ENCODE measurements around the gene FLT3.
"Not testable (repeated sequence)": the region's sequence is repeated elsewhere in the genome, so short reads cannot be mapped to it uniquely, and the experiment has no call there.

FLT3 gene

GRCh38 chr13:28099396-28100149 lies 803 bp downstream of the FLT3 start:
- DNase-seq (ENCODE audit: low read depth), result no peak

GRCh38 chr13:28097503-28097902 lies 2.9 kb downstream of the FLT3 start:
- no peak for DNase-seq (ENCODE audit: low read depth)

DNA sequence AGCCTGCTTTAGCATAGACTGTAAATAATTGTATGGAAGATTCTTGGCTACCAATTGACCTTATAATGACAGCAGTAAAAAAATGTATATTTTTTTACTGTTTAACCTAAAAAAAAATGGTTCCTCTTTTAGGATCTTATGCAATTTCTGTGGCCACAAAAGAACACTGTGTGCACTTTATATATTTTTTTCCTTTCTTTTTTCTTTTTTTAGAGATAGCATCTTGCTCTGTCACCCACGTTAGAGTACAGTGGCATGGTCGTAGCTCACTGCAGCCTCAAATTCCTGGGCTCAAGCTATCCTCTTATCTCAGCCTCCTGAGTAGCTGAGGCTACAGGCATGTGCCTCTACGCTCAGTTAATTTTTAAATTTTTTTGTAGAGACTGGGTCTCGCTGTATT lies 6.1 kb downstream of the FLT3 start:
- no peak for DNase-seq (ENCODE audit: low read depth)

- DNase-seq (ENCODE audit: low read depth), result no peak
Observed at GRCh38 chr13:28093881-28094280, 6.5 kb downstream of the FLT3 start.

- DNase-seq (ENCODE audit: low read depth), result no peak
Observed at GRCh38 chr13:28092431-28092830, 7.9 kb downstream of the FLT3 start.

GRCh38 chr13:28089065-28089464 lies 11.3 kb downstream of the FLT3 start:
- DNase-seq (ENCODE audit: low read depth), result no peak

GRCh38 chr13:28077820-28078219 lies 22.6 kb downstream of the FLT3 start:
- DNase-seq (ENCODE audit: low read depth), result not testable (repeated sequence)

- DNase-seq (ENCODE audit: low read depth), result no peak
Observed at GRCh38 chr13:28077231-28077630, 23.1 kb downstream of the FLT3 start.

DNA sequence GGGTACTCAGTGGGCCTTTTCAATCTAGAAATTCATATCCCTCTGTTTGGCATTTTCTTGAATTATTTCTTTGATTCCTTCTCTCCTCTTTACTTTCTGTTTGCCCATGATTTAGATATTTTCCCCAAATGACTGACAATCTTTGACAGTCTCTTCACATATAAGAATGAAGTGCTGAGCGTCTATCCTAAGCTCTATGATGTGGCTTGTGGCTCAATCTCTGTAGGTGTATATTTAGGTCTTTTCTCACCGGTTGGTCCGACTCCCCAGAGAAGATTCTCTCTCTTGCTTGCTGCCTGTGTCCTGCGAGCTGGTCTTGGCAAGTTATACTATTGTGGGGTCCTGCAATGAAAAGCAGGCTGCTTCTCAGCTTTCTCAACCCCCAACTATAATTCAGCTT lies 29.0 kb downstream of the FLT3 start:
- no peak for DNase-seq (ENCODE audit: low read depth)

- no peak for DNase-seq (ENCODE audit: low read depth)
Observed at GRCh38 chr13:28067491-28067890, 32.9 kb downstream of the FLT3 start.

DNA sequence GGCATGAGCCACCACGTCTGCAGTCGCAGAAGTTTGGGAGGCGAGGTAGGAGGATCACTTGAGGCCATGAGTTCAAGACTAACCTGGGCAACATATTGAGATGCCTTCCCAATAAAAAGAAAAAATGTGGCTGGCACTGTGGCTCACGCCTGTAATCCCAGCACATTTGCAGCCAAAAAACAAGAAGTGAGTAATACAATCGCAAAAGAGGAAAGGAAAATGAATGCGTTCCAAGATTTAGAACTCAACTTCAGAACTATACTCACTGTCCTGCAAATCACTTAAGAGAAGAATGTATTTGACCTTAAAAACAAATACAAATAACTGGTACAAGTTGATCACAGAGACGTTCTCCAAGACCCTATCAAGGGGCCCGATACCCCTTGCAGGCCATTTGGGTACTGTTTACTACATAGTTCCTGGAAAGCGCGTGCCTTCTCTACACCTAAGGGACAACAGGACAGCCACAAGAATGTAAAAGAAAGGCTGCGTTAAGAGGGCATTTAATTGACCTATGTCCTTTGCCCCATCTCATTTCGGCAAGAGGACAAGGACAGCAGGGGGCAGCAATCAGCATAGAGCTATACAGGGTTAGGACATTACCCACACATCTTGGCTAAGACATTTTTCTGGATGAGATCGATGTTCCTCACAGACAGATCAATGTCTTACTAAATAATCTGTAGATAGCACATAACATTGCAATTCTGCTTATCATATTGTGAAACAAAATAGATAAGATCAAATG lies 41.3 kb downstream of the FLT3 start:
- no peak for DNase-seq (ENCODE audit: low read depth)

DNA sequence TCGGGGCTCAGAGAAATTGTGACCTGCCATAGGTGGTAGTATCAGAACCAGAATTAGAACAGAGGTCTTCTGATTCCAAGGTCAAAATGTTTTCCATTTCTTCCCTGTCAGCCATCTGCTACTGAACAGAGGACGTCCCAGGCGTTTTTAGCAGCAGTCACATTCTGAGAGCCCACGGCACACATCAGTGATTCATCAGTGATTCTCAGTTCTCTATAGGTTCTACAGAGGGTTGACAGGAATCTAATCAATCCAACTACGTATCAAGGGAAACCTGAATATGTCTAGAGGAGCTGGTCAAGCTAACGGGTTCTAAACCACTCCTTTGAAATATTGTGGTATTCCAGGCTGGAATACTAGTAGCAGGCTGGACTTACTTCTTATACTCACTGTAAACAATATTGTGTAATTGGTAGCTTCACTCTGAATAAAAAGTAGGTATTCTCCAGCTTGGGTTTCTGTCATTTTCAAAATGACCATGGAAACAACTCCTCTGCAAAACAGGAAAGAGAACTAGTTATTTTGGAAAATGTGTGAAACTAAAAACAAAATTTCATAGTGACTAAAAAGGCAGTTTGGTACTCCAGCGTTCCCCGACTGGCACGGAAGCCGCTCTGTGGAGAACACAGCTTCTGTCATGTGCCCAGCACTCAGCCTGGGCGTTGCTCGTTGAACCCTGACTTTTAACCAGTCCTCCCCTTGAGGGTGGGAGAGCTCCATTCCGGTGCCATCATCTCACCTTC lies 43.2 kb downstream of the FLT3 start:
- no peak for DNase-seq (ENCODE audit: low read depth)

GRCh38 chr13:28056426-28056825 lies 44.0 kb downstream of the FLT3 start:
- DNase-seq (ENCODE audit: low read depth), result no peak

DNA sequence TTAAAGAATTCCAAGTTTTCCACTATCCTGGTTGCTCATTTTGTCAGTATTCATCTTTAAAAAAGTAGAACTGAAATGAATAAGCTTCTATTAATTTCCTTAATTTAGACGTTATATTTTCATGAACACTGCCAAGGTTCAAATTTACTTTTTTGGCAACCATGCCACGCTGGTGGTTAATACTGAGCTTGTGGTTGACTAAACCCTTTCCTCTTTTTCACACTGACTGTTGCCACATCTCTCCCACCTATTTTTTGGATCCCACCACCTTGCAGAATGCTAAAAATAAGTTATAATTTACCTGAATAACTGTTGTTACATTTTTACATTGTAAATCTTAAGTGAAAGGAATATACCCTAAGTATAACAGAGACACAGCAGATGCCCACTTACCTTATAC lies 45.0 kb downstream of the FLT3 start:
- no peak for DNase-seq (ENCODE audit: low read depth)

GRCh38 chr13:28052945-28053344 lies 47.4 kb downstream of the FLT3 start:
- no peak for DNase-seq (ENCODE audit: low read depth)

DNA sequence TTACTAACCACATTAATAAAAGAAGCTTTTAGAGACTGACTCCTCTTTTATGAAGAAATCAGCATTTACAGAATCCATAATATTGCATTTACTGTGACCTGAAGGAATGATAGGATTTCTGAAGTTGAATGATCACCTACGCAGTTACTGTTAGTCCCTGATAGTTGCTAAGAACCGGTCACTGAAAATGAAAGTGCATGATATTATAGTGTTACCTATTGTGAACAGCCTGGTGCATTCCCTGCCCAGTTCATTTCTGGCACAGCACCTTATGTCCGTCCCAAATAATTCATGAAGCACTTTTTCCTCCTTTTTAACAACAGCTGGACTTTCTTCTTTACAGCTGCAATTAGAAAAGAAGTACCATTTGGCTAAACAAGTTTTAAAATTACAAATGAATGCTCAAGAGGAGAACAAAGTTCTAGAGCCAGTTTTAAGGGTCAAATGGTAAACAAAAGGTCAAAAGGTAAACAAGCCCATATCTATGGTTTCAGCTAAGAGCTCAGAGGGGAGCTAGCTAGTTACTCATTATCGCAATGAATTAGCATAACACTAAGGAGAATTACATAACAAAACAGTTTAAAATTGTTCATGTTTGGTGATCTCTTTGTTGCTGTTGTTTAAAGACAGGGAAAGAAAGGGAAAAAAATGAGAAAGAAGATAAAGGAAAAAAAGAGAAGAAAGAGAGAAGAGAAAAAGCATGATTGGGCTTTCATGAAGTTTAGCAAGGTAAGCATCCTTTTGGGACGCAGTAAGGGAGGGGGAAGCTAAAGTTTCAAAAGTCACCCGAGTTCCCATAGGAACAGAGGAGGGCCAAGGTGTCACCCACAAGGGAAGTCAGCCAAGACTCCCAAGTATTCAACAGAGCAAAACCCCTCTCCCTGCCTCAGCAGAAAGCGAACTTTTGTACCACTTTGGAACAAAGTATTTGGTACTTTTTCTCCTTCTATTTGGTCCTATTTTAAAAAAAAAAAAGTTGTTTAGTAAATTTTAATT lies 50.2 kb downstream of the FLT3 start:
- no peak for DNase-seq (ENCODE audit: low read depth)

DNA sequence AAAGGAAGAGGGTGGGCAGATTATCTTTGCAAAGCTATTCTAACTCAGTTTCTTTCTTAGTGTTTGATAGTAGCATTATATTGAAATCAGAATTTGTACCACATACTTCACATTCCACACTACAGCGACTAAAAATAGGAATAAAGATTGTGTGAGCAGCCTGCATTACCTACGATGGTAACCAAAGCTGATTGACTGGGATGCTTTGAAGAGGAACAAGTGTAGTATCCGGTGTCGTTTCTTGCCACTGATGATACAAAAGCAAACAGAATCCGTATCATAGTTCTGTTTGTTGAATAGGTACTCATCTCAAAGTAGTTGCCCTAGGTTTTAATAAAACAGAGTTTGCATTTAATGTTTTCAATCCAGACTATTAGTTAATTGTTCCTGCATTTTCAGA lies 51.2 kb downstream of the FLT3 start:
- DNase-seq (ENCODE audit: low read depth), result no peak

GRCh38 chr13:28048768-28049167 lies 51.6 kb downstream of the FLT3 start:
- DNase-seq (ENCODE audit: low read depth), result no peak

- DNase-seq (ENCODE audit: low read depth), result no peak
Observed at GRCh38 chr13:28047757-28048388, 52.5 kb downstream of the FLT3 start.

GRCh38 chr13:28046981-28047380 lies 53.4 kb downstream of the FLT3 start:
- no peak for DNase-seq (ENCODE audit: low read depth)

GRCh38 chr13:28045861-28046260 lies 54.5 kb downstream of the FLT3 start:
- DNase-seq (ENCODE audit: low read depth), result no peak

Measured in fibroblast of gingiva (primary cell).